ENCODE data around the gene RCBTB2. TPM values are rescaled to one million over a fixed set of nuclear protein-coding genes. Genes with fewer than 3 reads are reported as not detected.

RCBTB2 gene
- total RNA-seq, 1 donor from 2014 or later = 20.1 TPM

DNA sequence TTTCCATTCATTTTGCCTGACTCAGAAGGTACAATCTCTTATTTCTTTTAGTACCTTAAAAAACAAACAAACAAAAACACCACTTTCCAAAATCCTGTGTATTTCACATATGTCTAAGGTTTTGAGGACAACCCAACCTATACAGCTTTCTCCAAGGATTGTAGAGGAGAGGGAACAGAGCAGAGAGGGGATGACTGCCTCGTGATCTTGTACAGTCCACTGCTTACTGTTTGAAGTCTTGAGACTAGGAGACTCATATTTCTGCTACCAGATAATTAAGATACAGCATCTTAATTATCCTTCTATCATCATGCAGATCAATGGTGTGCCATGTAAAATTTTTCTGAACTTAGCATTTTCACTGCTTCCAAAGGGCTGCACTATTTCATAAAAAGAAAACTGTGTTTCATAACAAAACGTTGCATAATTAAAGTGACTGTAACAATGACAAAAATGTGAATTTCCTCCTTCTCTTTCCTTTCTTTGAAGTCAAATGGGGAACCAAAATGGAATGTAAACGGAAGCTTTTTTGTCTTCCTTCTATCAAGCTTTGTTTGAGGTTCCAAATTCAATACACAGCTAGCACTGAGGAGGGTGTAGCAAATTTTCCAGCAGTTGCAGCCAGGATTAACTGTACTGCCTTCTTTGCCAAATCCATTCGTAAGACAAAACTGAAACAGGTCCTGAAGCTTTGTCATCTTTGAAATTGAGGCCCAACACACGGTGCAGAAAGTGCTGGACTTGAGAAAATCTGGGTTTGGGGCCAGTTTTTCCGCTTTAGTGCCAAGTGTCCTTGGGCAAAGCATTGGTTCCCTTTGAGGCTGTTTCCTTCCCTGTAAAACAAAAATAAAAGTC, 34.9 kb upstream of the RCBTB2 start:
- Histone ChIP-seq H3K27ac (peak overlapping the region; percentile 70), H3K4me1 (peaks cover 63% of the 10 kb centered on the region), H3K9me3 (no peaks in the 10 kb centered on the region), H3K27me3 (ENCODE audit: low read depth) (no peaks in the 10 kb centered on the region), H3K4me3 (no peak overlapping the region), H3K36me3 (no peaks in the 10 kb centered on the region)
- intact Hi-C loops (cut with DNase I) = no loop called here
- ATAC-seq = peak; percentile 40 to 48
- TF ChIP-seq CTCF (IDR thresholded peaks at IDR 0.05) = no peak
- DNase-seq = no peak

DNA sequence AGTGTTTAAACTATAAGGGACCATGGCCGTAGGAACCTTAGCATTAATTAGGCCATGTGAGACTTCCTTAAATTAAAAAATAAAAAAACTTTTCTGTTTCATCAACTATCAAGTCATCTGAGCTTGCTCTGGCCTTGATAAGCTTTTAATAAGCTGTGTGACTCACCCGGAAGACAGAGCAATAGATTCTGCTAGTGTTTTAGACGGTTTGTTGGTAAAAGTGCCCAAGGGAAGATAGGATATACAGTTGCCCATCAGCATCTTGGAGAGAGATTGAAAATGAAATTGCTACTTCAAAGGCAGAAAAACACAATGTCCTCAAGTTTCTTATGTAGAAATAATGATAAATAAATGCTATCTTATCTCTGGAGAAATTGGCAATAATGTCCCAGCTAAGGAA, 31.2 kb upstream of the RCBTB2 start:
- no peaks in the 10 kb centered on the region for H3K36me3 ChIP-seq
- TF ChIP-seq CTCF (IDR thresholded peaks at IDR 0.05) = no peak
- ATAC-seq (no peak), DNase-seq (no peak)
- H3K4me3 ChIP-seq = no peak overlapping the region
- no peak overlapping the region for H3K27ac ChIP-seq
- intact Hi-C loops (cut with DNase I) = no loop called here
- H3K27me3 ChIP-seq (ENCODE audit: low read depth) = no peaks in the 10 kb centered on the region
- no peaks in the 10 kb centered on the region for H3K9me3 ChIP-seq
- peaks cover 42% of the 10 kb centered on the region for H3K4me1 ChIP-seq

GRCh38 chr13:48563626-48564025, 30.7 kb upstream of the RCBTB2 start:
- Histone ChIP-seq H3K27me3 (ENCODE audit: low read depth) (no peaks in the 10 kb centered on the region), H3K4me3 (no peak overlapping the region), H3K4me1 (peaks cover 38% of the 10 kb centered on the region), H3K36me3 (no peaks in the 10 kb centered on the region), H3K27ac (no peak overlapping the region), H3K9me3 (no peaks in the 10 kb centered on the region)
- no peak for TF ChIP-seq CTCF (IDR thresholded peaks at IDR 0.05)
- intact Hi-C loops (cut with DNase I) = no loop called here
- DNase-seq (no peak), ATAC-seq (no peak)

- no peaks in the 10 kb centered on the region for H3K9me3 ChIP-seq
- H3K4me3 ChIP-seq = no peak overlapping the region
- H3K4me1 ChIP-seq = peaks cover 27% of the 10 kb centered on the region
- TF ChIP-seq CTCF (IDR thresholded peaks at IDR 0.05) = no peak
- no peaks in the 10 kb centered on the region for H3K27me3 ChIP-seq (ENCODE audit: low read depth)
- peak; percentile 75 to 85 for ATAC-seq
- no peaks in the 10 kb centered on the region for H3K36me3 ChIP-seq
- intact Hi-C loops (cut with DNase I) = no loop called here
- no peak for DNase-seq
- H3K27ac ChIP-seq = no peak overlapping the region
Observed at GRCh38 chr13:48562296-48563066, 29.6 kb upstream of the RCBTB2 start.

- intact Hi-C loops (cut with DNase I) = no loop called here
- no peak for ATAC-seq
- no peak for DNase-seq
Observed at GRCh38 chr13:48561466-48562235, 28.8 kb upstream of the RCBTB2 start.

More at GRCh38 chr13:48561466-48562235, 28.8 kb upstream of the RCBTB2 start:
- Histone ChIP-seq H3K36me3 (no peaks in the 10 kb centered on the region), H3K27me3 (ENCODE audit: low read depth) (no peaks in the 10 kb centered on the region), H3K4me3 (no peak overlapping the region), H3K27ac (no peak overlapping the region), H3K9me3 (no peaks in the 10 kb centered on the region), H3K4me1 (peaks cover 22% of the 10 kb centered on the region)
- TF ChIP-seq CTCF (IDR thresholded peaks at IDR 0.05) = no peak

Measured in lower lobe of right lung (tissue), 2 donors.